ENCODE data around the gene MYT1.

DNA sequence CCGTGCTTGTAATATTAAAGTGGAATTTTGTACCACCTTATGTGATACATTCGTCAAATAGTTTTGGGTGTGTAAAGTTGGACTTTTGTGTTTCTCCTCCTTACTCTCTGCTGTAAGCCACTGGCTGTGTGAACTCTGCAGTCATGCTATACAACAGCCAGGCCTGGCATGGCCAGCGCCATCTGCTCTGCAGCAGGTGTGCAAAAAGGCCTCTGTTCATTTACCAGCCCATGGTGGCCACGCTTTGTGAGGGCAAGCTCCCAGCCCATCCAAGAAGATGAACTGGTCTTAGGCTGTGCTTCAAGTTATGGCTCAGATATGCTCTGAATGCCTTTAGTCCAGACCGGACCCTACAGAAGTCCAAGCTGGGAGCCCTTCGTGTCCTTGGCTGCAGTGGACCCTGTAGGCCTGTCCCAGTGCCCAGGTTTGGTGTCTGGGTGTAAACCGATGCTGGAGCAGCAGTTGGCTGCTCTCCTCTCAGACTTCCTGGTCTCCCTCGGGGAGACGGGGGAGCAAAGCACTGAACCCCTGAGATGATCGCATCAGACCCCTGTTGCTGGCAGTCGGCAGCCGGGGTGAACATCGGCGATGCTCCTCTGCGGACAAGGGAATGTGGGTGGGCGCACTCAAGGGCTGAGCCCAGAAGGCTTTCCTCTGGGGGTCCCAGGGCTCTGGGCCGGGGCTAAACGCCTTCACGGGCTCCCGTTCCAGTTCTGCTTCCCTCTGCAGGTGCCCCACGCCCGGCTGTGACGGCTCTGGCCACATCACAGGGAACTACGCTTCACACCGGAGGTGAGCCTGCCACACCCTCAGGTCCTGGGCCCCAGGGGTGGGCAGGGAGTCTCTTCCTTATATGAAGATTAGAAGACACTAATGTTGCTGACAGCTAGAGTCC lies 62.7 kb downstream of the MYT1 start:
- TF ChIP-seq EZH2 (IDR thresholded peaks at IDR 0.05; ENCODE audit: low read length, unreplicated experiment) (no peak), EZH2phosphoT487 (IDR thresholded peaks at IDR 0.05; ENCODE audit: borderline replicate concordance, low read length) (no peak)

Data from PC-3 (cell line).